Lower leg skin (tissue), 3 donors: Measurements from ENCODE around the gene PARP14.

ENCODE experiments used
- POLR2A ChIP-seq, 2 donors: fragments of 450-650 bp; IDR thresholded peaks; one replicate each; pipeline ENCODE4 v1.6.1; 2016 to 2017; ENCODE audit warnings: antibody characterized with exemption in 2 of 2, mild to moderate bottlenecking in 1 of 2, moderate library complexity in 1 of 2
- TF ChIP-seq, protein P1 (sequence below), 3 donors: fragments of 450-650 bp; IDR thresholded peaks; one replicate each; pipeline ENCODE4 v1.5.1; 2016; ENCODE audit warnings: antibody characterized with exemption in 3 of 3, mild to moderate bottlenecking in 3 of 3, moderate library complexity in 2 of 3

DNA sequence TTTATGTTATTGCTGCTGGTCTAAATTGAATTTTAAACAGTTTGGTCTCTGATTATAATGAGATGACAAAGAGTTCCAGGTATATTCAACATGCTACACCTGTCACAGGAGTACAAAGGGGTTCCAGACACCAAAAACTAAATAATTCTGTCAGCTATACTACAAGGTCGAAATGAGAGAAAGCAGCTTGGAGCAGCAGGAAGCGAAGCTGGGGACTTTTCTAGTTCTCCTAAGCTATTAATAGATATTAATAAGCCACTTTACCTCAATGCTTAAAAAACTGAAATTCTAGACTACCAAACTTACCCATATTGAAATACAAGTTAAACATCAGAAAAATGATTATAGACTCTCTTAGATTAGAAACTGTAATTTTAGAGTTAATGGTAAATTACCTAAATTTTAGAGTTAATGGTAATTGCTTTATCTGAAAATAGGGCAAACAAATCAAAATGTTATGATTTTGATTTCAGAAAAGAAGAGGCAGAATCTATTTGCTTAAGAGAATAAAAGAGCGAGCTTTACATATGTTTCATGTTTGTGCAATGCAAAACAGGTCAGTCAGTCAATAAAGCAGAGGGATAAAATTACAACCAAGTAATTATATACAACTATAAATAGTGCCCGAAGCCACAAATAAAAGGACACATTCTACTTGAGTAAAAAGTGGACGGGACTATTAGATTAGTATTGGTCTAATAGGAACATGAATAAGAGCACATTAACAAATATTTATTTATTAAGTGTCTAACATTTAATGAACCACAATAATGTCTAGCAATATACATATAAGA is 96.2 kb downstream of the PARP14 start:
- TF ChIP-seq, protein P1, sequence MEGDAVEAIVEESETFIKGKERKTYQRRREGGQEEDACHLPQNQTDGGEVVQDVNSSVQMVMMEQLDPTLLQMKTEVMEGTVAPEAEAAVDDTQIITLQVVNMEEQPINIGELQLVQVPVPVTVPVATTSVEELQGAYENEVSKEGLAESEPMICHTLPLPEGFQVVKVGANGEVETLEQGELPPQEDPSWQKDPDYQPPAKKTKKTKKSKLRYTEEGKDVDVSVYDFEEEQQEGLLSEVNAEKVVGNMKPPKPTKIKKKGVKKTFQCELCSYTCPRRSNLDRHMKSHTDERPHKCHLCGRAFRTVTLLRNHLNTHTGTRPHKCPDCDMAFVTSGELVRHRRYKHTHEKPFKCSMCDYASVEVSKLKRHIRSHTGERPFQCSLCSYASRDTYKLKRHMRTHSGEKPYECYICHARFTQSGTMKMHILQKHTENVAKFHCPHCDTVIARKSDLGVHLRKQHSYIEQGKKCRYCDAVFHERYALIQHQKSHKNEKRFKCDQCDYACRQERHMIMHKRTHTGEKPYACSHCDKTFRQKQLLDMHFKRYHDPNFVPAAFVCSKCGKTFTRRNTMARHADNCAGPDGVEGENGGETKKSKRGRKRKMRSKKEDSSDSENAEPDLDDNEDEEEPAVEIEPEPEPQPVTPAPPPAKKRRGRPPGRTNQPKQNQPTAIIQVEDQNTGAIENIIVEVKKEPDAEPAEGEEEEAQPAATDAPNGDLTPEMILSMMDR (IDR thresholded peaks at IDR 0.05), result no peak
- no peak for TF ChIP-seq POLR2A (IDR thresholded peaks at IDR 0.05)
